K562 (cell line): ENCODE measurements around the gene TP73. TPM values are rescaled to one million over a fixed set of nuclear protein-coding genes. Genes with fewer than 3 reads are reported as not detected.
A peak's percentile ranks its signal among the peaks of the same experiment; 100 is the strongest.

Source experiments
- ARID4B ChIP-seq: sonication (generic); formaldehyde crosslinking; IDR thresholded peaks from 2 replicates; pipeline ENCODE4 v1.8.0; 2022; ENCODE audit warnings: mild to moderate bottlenecking, missing genetic modification reagents
- CHD2 ChIP-seq: IDR thresholded peaks from 2 replicates; pipeline ENCODE4 v1.6.1; 2011; ENCODE audit warnings: low read depth, low read length
- DPF2 ChIP-seq: fragments of 450-650 bp; IDR thresholded peaks from 2 replicates; pipeline ENCODE4 v1.6.1; 2016
- E2F3 ChIP-seq: fragments of 250-450 bp; sonication (Bioruptor Pico); IDR thresholded peaks from 2 replicates; pipeline ENCODE4 v1.4.0; 2020; ENCODE audit warnings: mild to moderate bottlenecking
- GATAD2A ChIP-seq: fragments of 450-650 bp; IDR thresholded peaks from 2 replicates; pipeline ENCODE4 v1.6.1; 2017
- KLF1 ChIP-seq: fragments of 450-650 bp; IDR thresholded peaks from 2 replicates; pipeline ENCODE4 v1.6.1; 2016; ENCODE audit warnings: missing genetic modification characterization, missing compliant biosample characterization
- MAFG ChIP-seq: fragments of 450-650 bp; conservative IDR thresholded peaks from 2 replicates; pipeline ENCODE4 v1.6.1; 2016; ENCODE audit warnings: missing genetic modification characterization, missing compliant biosample characterization
- MEIS2 ChIP-seq: fragments of 450-650 bp; IDR thresholded peaks from 2 replicates; pipeline ENCODE4 v1.6.1; 2014; ENCODE audit warnings: mild to moderate bottlenecking; ENCODE audit not compliant: partially characterized antibody
- MXD1 ChIP-seq: fragments of 250-450 bp; sonication (Bioruptor Pico); IDR thresholded peaks from 2 replicates; pipeline ENCODE4 v1.8.0; 2021; ENCODE audit warnings: borderline replicate concordance, mild to moderate bottlenecking, moderate library complexity; ENCODE audit not compliant: poor library complexity, severe bottlenecking
- MXI1 ChIP-seq: IDR thresholded peaks from 2 replicates; pipeline ENCODE4 v1.6.1; 2011; ENCODE audit warnings: low read depth, mild to moderate bottlenecking, improper control_type of control experiment, low read length
- NBN ChIP-seq: fragments of 450-650 bp; IDR thresholded peaks from 2 replicates; pipeline ENCODE4 v1.6.1; 2016; ENCODE audit warnings: low read depth, mild to moderate bottlenecking
- NFE2 ChIP-seq: IDR thresholded peaks from 2 replicates; pipeline ENCODE4 v1.6.1; 2014; ENCODE audit warnings: antibody characterized with exemption, low read depth
- PHF21A ChIP-seq: fragments of 450-650 bp; IDR thresholded peaks from 2 replicates; pipeline ENCODE4 v1.6.1; 2017; ENCODE audit warnings: low read depth, borderline replicate concordance
- PHTF2 ChIP-seq: fragments of 250-450 bp; sonication (Bioruptor Pico); IDR thresholded peaks from 2 replicates; pipeline ENCODE4 v1.5.0; 2021; ENCODE audit warnings: mild to moderate bottlenecking
- SRSF7 ChIP-seq: fragments of 200-400 bp; formaldehyde crosslinking; optimal IDR thresholded peaks from 2 replicates; pipeline ENCODE3; 2017; ENCODE audit warnings: mild to moderate bottlenecking, low read depth, low read length
- SRSF9 ChIP-seq: fragments of 200-400 bp; formaldehyde crosslinking; IDR thresholded peaks from 2 replicates; pipeline ENCODE4 v1.6.1; 2017; ENCODE audit warnings: low read depth, low read length, borderline replicate concordance
- STAG1 ChIP-seq: sonication (generic); formaldehyde crosslinking; IDR thresholded peaks from 2 replicates; pipeline ENCODE4 v1.5.0; 2020; ENCODE audit warnings: missing genetic modification reagents, borderline replicate concordance
- TAF7 ChIP-seq: fragments of 450-650 bp; IDR thresholded peaks from 2 replicates; pipeline ENCODE4 v1.6.1; 2016; ENCODE audit warnings: missing genetic modification characterization, missing compliant biosample characterization
- ZBTB12 ChIP-seq: fragments of 250-450 bp; sonication (Bioruptor Pico); IDR thresholded peaks from 2 replicates; pipeline ENCODE4 v1.4.0; 2020
- ZNF12 ChIP-seq: sonication (generic); formaldehyde crosslinking; IDR thresholded peaks from 2 replicates; pipeline ENCODE4 v1.4.0; 2020; ENCODE audit warnings: mild to moderate bottlenecking, missing genetic modification reagents
- ZNF143 ChIP-seq: sonication (generic); formaldehyde crosslinking; IDR thresholded peaks from 2 replicates; pipeline ENCODE4 v1.9.0; 2022; ENCODE audit warnings: mild to moderate bottlenecking, missing genetic modification reagents
- ZNF316 ChIP-seq: fragments of 450-650 bp; IDR thresholded peaks from 2 replicates; pipeline ENCODE4 v1.6.1; 2016
- polyA plus RNA-seq, 8 experiments: library from polyadenylated mRNA; depleted of rRNA in 4 of 8; stranded (reverse) in 5 of 8; unstranded in 3 of 8; fragments of >200 nt; fragmentation: Nextera tagmentation in 2 of 8; fragmentation: Illumina TruSeq in 1 of 8; extraction: Ambion mirVana in 2 of 8; extraction: Trizol in 1 of 8; gene quantifications; 2 replicates each; pipeline versions ENCODE4 v1.2.1 to v1.2.3, GENCODE V29; 2011 to 2014; ENCODE audit warnings: inconsistent platforms in 1 of 8, missing spikeins in 1 of 8
- total RNA-seq, 7 experiments: library from RNA; depleted of rRNA in 6 of 7; stranded (reverse); fragments of >200 nt in 6 of 7; fragmentation: Illumina TruSeq in 2 of 7; extraction: Trizol in 2 of 7; gene quantifications; 2 replicates each; pipeline versions ENCODE4 v1.2.1 to v1.2.3, GENCODE V29; 2011 to 2021; ENCODE audit warnings: low replicate concordance in 1 of 7
- TF ChIP-seq, protein P1 (sequence below): sonication (generic); formaldehyde crosslinking; IDR thresholded peaks from 2 replicates; pipeline ENCODE4 v1.9.0; 2022; ENCODE audit warnings: mild to moderate bottlenecking, missing genetic modification reagents
- TF ChIP-seq, protein P2 (sequence below): fragments of 250-450 bp; sonication (Bioruptor Pico); IDR thresholded peaks from 2 replicates; pipeline ENCODE4 v1.9.0; 2021; ENCODE audit warnings: mild to moderate bottlenecking

Gene TP73
- total and polyA plus RNA-seq, 9 of the 15 experiments (the other 6 are each of a cell fraction or from before 2014, with no cell fraction given): 0.07 to 1.6 (median 0.40) TPM; not detected in 2

- peak; percentile 85 for TF ChIP-seq MXD1 (CRISPR knock-in tag)
- 0 out of 2 replicates have a peak, but pooled peaks have one; percentile 75 for TF ChIP-seq GATAD2A
- no peak for TF ChIP-seq PHF21A
- TF ChIP-seq SRSF7: no peak
- TF ChIP-seq MXI1: peak; percentile 79; the same call in 1 of the 2 replicates
- TF ChIP-seq ZBTB12 (CRISPR knock-in tag): no peak
- TF ChIP-seq SRSF9: no peak
- TF ChIP-seq ARID4B (CRISPR knock-in tag): peak; percentile 92
- TF ChIP-seq ZNF12 (CRISPR knock-in tag): peak; percentile 64; the same call in 1 of the 2 replicates
- TF ChIP-seq ZNF143: no peak
- peak; percentile 69 for TF ChIP-seq KLF1 (tag)
- TF ChIP-seq, protein P1, sequence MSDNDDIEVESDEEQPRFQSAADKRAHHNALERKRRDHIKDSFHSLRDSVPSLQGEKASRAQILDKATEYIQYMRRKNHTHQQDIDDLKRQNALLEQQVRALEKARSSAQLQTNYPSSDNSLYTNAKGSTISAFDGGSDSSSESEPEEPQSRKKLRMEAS (CRISPR knock-in tag): peak; percentile 99
- no peak for TF ChIP-seq STAG1 (CRISPR knock-in tag)
- TF ChIP-seq MAFG (tag): no peak
- TF ChIP-seq CHD2: no peak
- TF ChIP-seq TAF7: 0 out of 2 replicates have a peak, but pooled peaks have one; percentile 13
- TF ChIP-seq ZNF316: no peak
- peak; percentile 41; the same call in 1 of the 2 replicates for TF ChIP-seq E2F3
- TF ChIP-seq NFE2: no peak; the same call in 1 of the 2 replicates
- peak; percentile 25 for TF ChIP-seq MEIS2
- TF ChIP-seq PHTF2 (CRISPR knock-in tag): peak; percentile 54; the same call in 1 of the 2 replicates
- peak; percentile 62; the same call in 1 of the 2 replicates for TF ChIP-seq NBN
- TF ChIP-seq DPF2: peak; percentile 26; the same call in 1 of the 2 replicates
- TF ChIP-seq, protein P2, sequence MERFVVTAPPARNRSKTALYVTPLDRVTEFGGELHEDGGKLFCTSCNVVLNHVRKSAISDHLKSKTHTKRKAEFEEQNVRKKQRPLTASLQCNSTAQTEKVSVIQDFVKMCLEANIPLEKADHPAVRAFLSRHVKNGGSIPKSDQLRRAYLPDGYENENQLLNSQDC (CRISPR knock-in tag): no peak
These were observed 123.3 kb downstream of the TP73 start (continued) for GRCh38 chr1:3775490-3776230.
